Activated CD4-positive, alpha-beta T cell treated with anti-CD3 and anti-CD28 coated beads for 36 hours (primary cell): ENCODE data around the gene CHMP1A. TPM values are rescaled to one million over a fixed set of nuclear protein-coding genes. Genes with fewer than 3 reads are reported as not detected.
"Not testable (repeated sequence)": the region's sequence is repeated elsewhere in the genome, so short reads cannot be mapped to it uniquely, and the experiment has no call there.

Experiments
- ATAC-seq: fragments of 200-7000 bp; cut with Tn5 transposase; one replicate; pipeline ENCODE4 v1.10.0; 2021; ENCODE audit warnings: mild to moderate bottlenecking, moderate library complexity
- CTCF ChIA-PET: fragments of 350-600 bp; sonication (Branson Sonifier 250); formaldehyde crosslinking; loops from one replicate; lab custom pipeline; 2021; ENCODE audit warnings: antibody characterized with exemption; lab: Charles Lee
- POLR2A ChIA-PET: fragments of 350-600 bp; sonication (Branson Sonifier 250); formaldehyde crosslinking; loops from one replicate; lab custom pipeline; 2021; ENCODE audit warnings: antibody characterized with exemption, inconsistent platforms; lab: Charles Lee
- DNase-seq: peaks from one replicate; pipeline ENCODE4 v3.0.0-alpha.2; 2020
- H3K27ac Mint-ChIP-seq: one replicate; pipeline ENCODE4 v1.8.0; 2021; ENCODE audit warnings: mixed read lengths
- H3K27me3 Mint-ChIP-seq: one replicate; pipeline ENCODE4 v1.8.0; 2021; ENCODE audit warnings: mixed read lengths
- H3K36me3 Mint-ChIP-seq: one replicate; pipeline ENCODE4 v1.8.0; 2021; ENCODE audit warnings: low read depth, mixed read lengths
- H3K4me1 Mint-ChIP-seq: one replicate; pipeline ENCODE4 v1.8.0; 2021; ENCODE audit warnings: mixed read lengths
- H3K4me3 Mint-ChIP-seq: one replicate; pipeline ENCODE4 v1.8.0; 2021; ENCODE audit warnings: mild to moderate bottlenecking, moderate library complexity, mixed read lengths
- H3K9me3 Mint-ChIP-seq: one replicate; pipeline ENCODE4 v1.8.0; 2021; ENCODE audit warnings: low read depth, mixed read lengths
- intact Hi-C, 2 experiments: fragments of 100-400 bp; cut with DNase I in 1 of 2; cut with micrococcal nuclease in 1 of 2; formaldehyde crosslinking; loops; one replicate each; pipeline versions ENCODE4 v1.14.2 to v1.15.1; 2022 to 2024; cut with DNase I, micrococcal nuclease
- total RNA-seq, 2 experiments: library from RNA; stranded (reverse); gene quantifications; one replicate each; pipeline ENCODE4 v1.2.3, GENCODE V29; 2021

The CHMP1A gene
- total RNA-seq, 2 experiments from 2014 or later: 37.9 to 67.3 TPM

GRCh38 chr16:89691231-89691985 is 33.9 kb upstream of the CHMP1A start:
- intact Hi-C loops: no loop called here
- peaks cover 23% of the 10 kb centered on the region for H3K36me3 Mint-ChIP-seq
- H3K9me3 Mint-ChIP-seq: no peaks in the 10 kb centered on the region
- ChIA-PET POLR2A (no interaction called here), CTCF (no interaction called here)
- DNase-seq (peak; percentile 3), ATAC-seq (no peak)
- H3K4me3 Mint-ChIP-seq: no peak overlapping the region
- H3K27ac Mint-ChIP-seq: no peak overlapping the region
- H3K27me3 Mint-ChIP-seq: no peaks in the 10 kb centered on the region
- peaks cover 11% of the 10 kb centered on the region for H3K4me1 Mint-ChIP-seq

GRCh38 chr16:89690392-89690901 is 32.9 kb upstream of the CHMP1A start:
- Mint-ChIP-seq H3K4me3 (no peak overlapping the region), H3K27ac (no peak overlapping the region), H3K4me1 (peaks cover 14% of the 10 kb centered on the region), H3K27me3 (no peaks in the 10 kb centered on the region), H3K9me3 (no peaks in the 10 kb centered on the region), H3K36me3 (peaks cover 23% of the 10 kb centered on the region)
- ChIA-PET CTCF (interaction anchor here (2.2 kb wide), 1 partner anchor 10 kb away, joined by 13 read pairs; no protein-coding TSS in a partner anchor), POLR2A (no interaction called here)
- intact Hi-C loops: no loop called here
- peak; percentile 3 for DNase-seq
- no peak for ATAC-seq

GRCh38 chr16:89689621-89690020 is 32.1 kb upstream of the CHMP1A start:
- Mint-ChIP-seq H3K36me3 (peaks cover 23% of the 10 kb centered on the region), H3K4me1 (peaks cover 14% of the 10 kb centered on the region)
- H3K4me3 Mint-ChIP-seq, H3K27me3 Mint-ChIP-seq, H3K27ac Mint-ChIP-seq, ATAC-seq, intact Hi-C loops, H3K9me3 Mint-ChIP-seq, POLR2A ChIA-PET, DNase-seq: not testable (repeated sequence)
- CTCF ChIA-PET: interaction anchor here (1.0 to 2.2 kb wide), 3 partner anchors 11 to 19 kb away, joined by 3 to 13 read pairs (median 4); no protein-coding TSS in a partner anchor

- ChIA-PET CTCF (interaction anchor here (1.0 to 2.2 kb wide), 3 partner anchors 11 to 19 kb away, joined by 3 to 13 read pairs (median 4); no protein-coding TSS in a partner anchor), POLR2A (no interaction called here)
- Mint-ChIP-seq H3K4me1 (peaks cover 14% of the 10 kb centered on the region), H3K36me3 (peaks cover 23% of the 10 kb centered on the region), H3K9me3 (no peaks in the 10 kb centered on the region), H3K4me3 (no peak overlapping the region), H3K27me3 (no peaks in the 10 kb centered on the region), H3K27ac (no peak overlapping the region)
- DNase-seq: no peak
- ATAC-seq: no peak
- intact Hi-C loops: no loop called here
These were observed 31.6 kb upstream of the CHMP1A start for GRCh38 chr16:89689142-89689541.

GRCh38 chr16:89688395-89688794 is 30.9 kb upstream of the CHMP1A start:
- ATAC-seq (no peak), DNase-seq (no peak)
- Mint-ChIP-seq H3K4me3 (peak overlapping the region; percentile 86), H3K4me1 (peaks cover 14% of the 10 kb centered on the region), H3K27ac (no peak overlapping the region), H3K9me3 (no peaks in the 10 kb centered on the region), H3K27me3 (no peaks in the 10 kb centered on the region), H3K36me3 (peaks cover 18% of the 10 kb centered on the region)
- intact Hi-C loops: no loop called here
- ChIA-PET POLR2A (no interaction called here), CTCF (interaction anchor here (0.7 to 2.2 kb wide), 3 partner anchors 11 to 18 kb away, joined by 3 to 13 read pairs (median 4); no protein-coding TSS in a partner anchor)

GRCh38 chr16:89687092-89687940 is 29.8 kb upstream of the CHMP1A start:
- CTCF ChIA-PET: interaction anchor here (0.7 to 2.5 kb wide), 5 partner anchors 10 to 286 kb away, joined by 3 to 12 read pairs (median 3); no protein-coding TSS in a partner anchor
- ATAC-seq (peak; percentile 32), DNase-seq (peak; percentile 43)
- intact Hi-C loops: loop anchor here in 1 of 2 experiments (2.0 kb wide), 1 partner anchor 13 kb away; the partner anchor contains the start of gene SPATA2L
- Mint-ChIP-seq H3K9me3 (no peaks in the 10 kb centered on the region), H3K27me3 (no peaks in the 10 kb centered on the region), H3K4me3 (peak overlapping the region; percentile 86), H3K27ac (peak overlapping the region; percentile 88), H3K36me3 (peaks cover 15% of the 10 kb centered on the region), H3K4me1 (peaks cover 14% of the 10 kb centered on the region)
- POLR2A ChIA-PET: interaction anchor here (0.6 to 1.0 kb wide), 3 partner anchors 13 to 289 kb away, joined by 3 to 5 read pairs (median 4); no protein-coding TSS in a partner anchor

- H3K9me3 Mint-ChIP-seq: no peaks in the 10 kb centered on the region
- ATAC-seq (peak; percentile 90), DNase-seq (peak; percentile 92)
- peak within 1 kb of the TSS; percentile 86 for H3K4me3 Mint-ChIP-seq
- H3K36me3 Mint-ChIP-seq: peaks cover 15% of the 10 kb centered on the region
- no peaks in the 10 kb centered on the region for H3K27me3 Mint-ChIP-seq
- CTCF ChIA-PET: interaction anchor here (0.7 to 2.5 kb wide), 4 partner anchors 14 to 286 kb away, joined by 3 to 12 read pairs (median 4); no protein-coding TSS in a partner anchor
- H3K4me1 Mint-ChIP-seq: peaks cover 14% of the 10 kb centered on the region
- intact Hi-C loops: loop anchor here (1.0 to 2.0 kb wide), 9 partner anchors 14 to 829 kb away; partner anchors contain the start of genes CHMP1A (in 1 of the 2), FANCA (in 1 of the 2), PRDM7 (in 1 of the 2) and SPATA2L (in 1 of the 2)
- H3K27ac Mint-ChIP-seq: peak within 1 kb of the TSS; percentile 88
- POLR2A ChIA-PET: interaction anchor here (0.6 to 1.0 kb wide), 4 partner anchors 14 to 288 kb away, joined by 3 to 5 read pairs (median 4); no protein-coding TSS in a partner anchor
These were observed 29.1 kb upstream of the CHMP1A start, which contains the start of gene CDK10 for GRCh38 chr16:89686520-89687091. CDK10 (plus strand) TSS chr16:89686689; CDS start chr16:89686711, 22 bp downstream.

- ChIA-PET POLR2A (interaction anchor here (0.9 to 1.0 kb wide), 2 partner anchors 14 to 122 kb away, joined by 4 to 5 read pairs; no protein-coding TSS in a partner anchor), CTCF (interaction anchor here (0.8 to 2.5 kb wide), 3 partner anchors 14 to 110 kb away, joined by 3 to 12 read pairs (median 5); partner anchors contain the start of gene CPNE7)
- H3K36me3 Mint-ChIP-seq: peaks cover 15% of the 10 kb centered on the region
- ATAC-seq: no peak
- H3K4me1 Mint-ChIP-seq: peaks cover 14% of the 10 kb centered on the region
- no peaks in the 10 kb centered on the region for H3K27me3 Mint-ChIP-seq
- H3K27ac Mint-ChIP-seq: no peak overlapping the region
- no peaks in the 10 kb centered on the region for H3K9me3 Mint-ChIP-seq
- H3K4me3 Mint-ChIP-seq: peak overlapping the region; percentile 86
- DNase-seq: no peak
- intact Hi-C loops: loop anchor here (1.0 to 2.0 kb wide), 9 partner anchors 14 to 829 kb away; partner anchors contain the start of genes CHMP1A (in 1 of the 2), FANCA (in 1 of the 2), PRDM7 (in 1 of the 2) and SPATA2L (in 1 of the 2)
These were observed 28.4 kb upstream of the CHMP1A start for GRCh38 chr16:89685916-89686315.

GRCh38 chr16:89678258-89678657 is 20.8 kb upstream of the CHMP1A start:
- Mint-ChIP-seq H3K4me3 (no peak overlapping the region), H3K36me3 (no peaks in the 10 kb centered on the region), H3K27me3 (no peaks in the 10 kb centered on the region), H3K9me3 (no peaks in the 10 kb centered on the region), H3K4me1 (no peaks in the 10 kb centered on the region), H3K27ac (no peak overlapping the region)
- POLR2A ChIA-PET: interaction anchor here (0.6 kb wide), 1 partner anchor 342 kb away, joined by 3 read pairs; no protein-coding TSS in a partner anchor
- no peak for ATAC-seq
- DNase-seq: no peak
- CTCF ChIA-PET: no interaction called here
- intact Hi-C loops: no loop called here
